Breast epithelium (tissue), 3 donors: ENCODE data around the gene POTEC.

Experiments
- POLR2A ChIP-seq: fragments of 450-650 bp; IDR thresholded peaks from one replicate; pipeline ENCODE4 v1.6.1; 2016; ENCODE audit warnings: antibody characterized with exemption, mild to moderate bottlenecking, moderate library complexity
- TF ChIP-seq, protein P1 (sequence below), 3 donors: fragments of 450-650 bp; IDR thresholded peaks; one replicate each; pipeline ENCODE4 v1.5.1; 2016 to 2017; ENCODE audit warnings: antibody characterized with exemption in 3 of 3, mild to moderate bottlenecking in 3 of 3, moderate library complexity in 3 of 3

DNA sequence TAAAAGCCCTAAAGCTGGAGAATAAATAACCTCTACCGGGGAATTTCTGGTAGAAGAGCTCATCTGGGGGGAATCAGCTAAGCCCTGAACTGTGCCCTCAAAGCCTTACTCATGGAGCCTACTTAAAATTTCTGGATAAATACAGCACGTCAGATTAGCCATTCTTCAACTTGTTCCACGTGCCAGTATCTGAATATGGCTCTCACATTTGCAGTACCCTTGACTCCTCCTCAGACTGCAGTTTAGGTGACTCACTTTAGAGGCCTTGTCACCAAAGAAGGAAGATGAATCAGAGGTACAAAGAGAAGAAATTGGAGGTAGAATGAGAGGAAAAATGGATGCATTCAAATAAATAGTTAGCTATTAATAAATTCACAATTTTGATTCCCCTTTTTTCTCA, 34.6 kb upstream of the POTEC start:
- TF ChIP-seq, protein P1, sequence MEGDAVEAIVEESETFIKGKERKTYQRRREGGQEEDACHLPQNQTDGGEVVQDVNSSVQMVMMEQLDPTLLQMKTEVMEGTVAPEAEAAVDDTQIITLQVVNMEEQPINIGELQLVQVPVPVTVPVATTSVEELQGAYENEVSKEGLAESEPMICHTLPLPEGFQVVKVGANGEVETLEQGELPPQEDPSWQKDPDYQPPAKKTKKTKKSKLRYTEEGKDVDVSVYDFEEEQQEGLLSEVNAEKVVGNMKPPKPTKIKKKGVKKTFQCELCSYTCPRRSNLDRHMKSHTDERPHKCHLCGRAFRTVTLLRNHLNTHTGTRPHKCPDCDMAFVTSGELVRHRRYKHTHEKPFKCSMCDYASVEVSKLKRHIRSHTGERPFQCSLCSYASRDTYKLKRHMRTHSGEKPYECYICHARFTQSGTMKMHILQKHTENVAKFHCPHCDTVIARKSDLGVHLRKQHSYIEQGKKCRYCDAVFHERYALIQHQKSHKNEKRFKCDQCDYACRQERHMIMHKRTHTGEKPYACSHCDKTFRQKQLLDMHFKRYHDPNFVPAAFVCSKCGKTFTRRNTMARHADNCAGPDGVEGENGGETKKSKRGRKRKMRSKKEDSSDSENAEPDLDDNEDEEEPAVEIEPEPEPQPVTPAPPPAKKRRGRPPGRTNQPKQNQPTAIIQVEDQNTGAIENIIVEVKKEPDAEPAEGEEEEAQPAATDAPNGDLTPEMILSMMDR (IDR thresholded peaks at IDR 0.05), result no peak
- no peak for TF ChIP-seq POLR2A
